Measurements from ENCODE around the gene CTDSP2. TPM values are rescaled to one million over a fixed set of nuclear protein-coding genes. Genes with fewer than 3 reads are reported as not detected.

The CTDSP2 gene
- total RNA-seq, 2 donors from 2014 or later = 67.6 to 105 TPM

DNA sequence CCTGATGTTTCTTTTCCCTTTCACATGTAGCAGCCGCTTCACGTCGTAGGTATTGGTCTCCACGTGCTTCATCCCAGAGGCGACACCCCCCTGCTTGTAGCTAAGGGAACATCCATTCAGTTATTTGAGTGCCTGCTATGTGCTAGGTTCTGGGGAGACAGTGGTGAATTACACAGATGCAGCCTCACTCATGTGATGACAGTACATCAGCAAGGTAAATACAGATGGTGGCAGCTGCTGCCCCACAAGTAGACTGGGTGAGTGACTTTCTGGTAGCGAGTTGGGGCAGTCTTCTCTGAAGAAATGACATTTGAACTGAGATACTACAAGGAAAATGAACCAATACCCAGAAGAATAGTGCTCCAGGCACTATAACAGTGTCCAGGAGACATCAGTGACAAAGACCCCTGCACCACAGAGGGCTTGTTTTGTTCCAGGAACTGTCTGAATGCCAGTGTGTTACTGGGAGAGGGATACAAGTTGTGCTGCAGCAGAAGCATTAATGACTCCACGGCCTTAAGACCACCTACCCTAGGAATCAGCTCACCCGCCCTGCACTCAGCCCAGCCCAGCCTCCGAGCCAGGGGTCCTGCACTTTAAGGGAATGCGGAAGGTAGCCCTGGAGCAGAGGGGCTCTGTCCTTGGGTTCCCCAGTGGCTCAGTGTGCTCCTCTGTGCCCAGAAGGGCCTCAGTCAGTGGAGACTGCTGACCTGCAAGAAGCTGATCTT is 35.3 kb downstream of the CTDSP2 start:
- TF ChIP-seq, protein P1, sequence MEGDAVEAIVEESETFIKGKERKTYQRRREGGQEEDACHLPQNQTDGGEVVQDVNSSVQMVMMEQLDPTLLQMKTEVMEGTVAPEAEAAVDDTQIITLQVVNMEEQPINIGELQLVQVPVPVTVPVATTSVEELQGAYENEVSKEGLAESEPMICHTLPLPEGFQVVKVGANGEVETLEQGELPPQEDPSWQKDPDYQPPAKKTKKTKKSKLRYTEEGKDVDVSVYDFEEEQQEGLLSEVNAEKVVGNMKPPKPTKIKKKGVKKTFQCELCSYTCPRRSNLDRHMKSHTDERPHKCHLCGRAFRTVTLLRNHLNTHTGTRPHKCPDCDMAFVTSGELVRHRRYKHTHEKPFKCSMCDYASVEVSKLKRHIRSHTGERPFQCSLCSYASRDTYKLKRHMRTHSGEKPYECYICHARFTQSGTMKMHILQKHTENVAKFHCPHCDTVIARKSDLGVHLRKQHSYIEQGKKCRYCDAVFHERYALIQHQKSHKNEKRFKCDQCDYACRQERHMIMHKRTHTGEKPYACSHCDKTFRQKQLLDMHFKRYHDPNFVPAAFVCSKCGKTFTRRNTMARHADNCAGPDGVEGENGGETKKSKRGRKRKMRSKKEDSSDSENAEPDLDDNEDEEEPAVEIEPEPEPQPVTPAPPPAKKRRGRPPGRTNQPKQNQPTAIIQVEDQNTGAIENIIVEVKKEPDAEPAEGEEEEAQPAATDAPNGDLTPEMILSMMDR (IDR thresholded peaks at IDR 0.05) = no peak
- Histone ChIP-seq H3K4me3 (no peak overlapping the region), H3K27ac (no peak overlapping the region), H3K4me1 (peaks cover 0 to 24% of the 10 kb centered on the region in 2 donors), H3K9me3 (no peaks in the 10 kb centered on the region), H3K27me3 (no peaks in the 10 kb centered on the region), H3K36me3 (peaks cover 51% of the 10 kb centered on the region)
- DNase-seq (ENCODE audit: low spot score) = no peak

DNA sequence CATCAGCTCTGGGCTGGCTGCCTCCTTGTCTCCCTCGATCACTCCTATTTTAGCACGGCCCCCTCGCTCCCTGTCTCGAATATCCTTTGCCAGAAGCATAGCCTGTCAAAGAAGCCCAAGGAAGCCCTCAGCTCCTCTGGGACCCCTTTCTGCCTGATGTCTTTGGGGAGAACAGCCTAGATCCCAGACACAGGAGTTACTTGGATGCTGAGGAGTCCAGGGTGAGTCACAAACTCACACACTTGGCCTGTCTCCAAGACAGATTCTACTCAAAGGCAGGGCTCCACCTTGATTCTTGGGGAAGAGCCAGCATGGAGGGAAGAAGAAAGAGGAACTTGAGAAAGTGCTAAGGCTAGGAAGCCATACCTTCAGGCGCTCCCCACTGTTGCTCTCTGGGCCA is 36.1 kb downstream of the CTDSP2 start:
- no peaks in the 10 kb centered on the region for H3K27me3 ChIP-seq
- TF ChIP-seq, protein P1 (IDR thresholded peaks at IDR 0.05) = no peak
- peaks cover 58% of the 10 kb centered on the region for H3K36me3 ChIP-seq
- H3K9me3 ChIP-seq = no peaks in the 10 kb centered on the region
- no peak overlapping the region for H3K4me3 ChIP-seq
- H3K27ac ChIP-seq = no peak overlapping the region
- H3K4me1 ChIP-seq = peaks cover 0 to 16% of the 10 kb centered on the region in 2 donors
- DNase-seq (ENCODE audit: low spot score) = no peak

GRCh38 chr12:57809425-57809824 is 37.1 kb downstream of the CTDSP2 start:
- TF ChIP-seq, protein P1 (IDR thresholded peaks at IDR 0.05) = no peak
- peaks cover 63% of the 10 kb centered on the region for H3K36me3 ChIP-seq

DNA sequence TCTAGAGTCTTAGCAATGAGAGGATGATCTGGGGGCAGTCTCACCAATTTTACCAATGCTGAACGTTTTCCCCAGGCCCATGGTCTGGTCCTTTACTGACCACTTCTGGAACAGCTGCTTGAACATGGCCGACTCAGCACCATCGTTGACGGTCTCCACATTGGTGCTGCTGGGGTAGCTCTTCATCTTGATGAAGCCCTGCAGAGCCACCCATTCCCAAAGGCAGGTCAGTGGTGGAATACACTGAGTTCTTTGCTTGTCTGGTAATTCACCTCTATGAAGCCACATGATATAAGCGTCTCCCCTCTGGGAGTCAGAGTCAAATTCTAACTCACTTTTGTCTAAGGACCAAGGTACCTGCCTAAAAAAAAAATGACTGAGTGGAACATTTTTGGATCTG is 38.2 kb downstream of the CTDSP2 start:
- peaks cover 73% of the 10 kb centered on the region for H3K36me3 ChIP-seq
- H3K27me3 ChIP-seq = no peaks in the 10 kb centered on the region
- H3K4me3 ChIP-seq = no peak overlapping the region
- no peaks in the 10 kb centered on the region for H3K9me3 ChIP-seq
- no peak overlapping the region for H3K27ac ChIP-seq
- DNase-seq (ENCODE audit: low spot score) = no peak
- TF ChIP-seq, protein P1 (IDR thresholded peaks at IDR 0.05) = no peak
- peaks cover 0 to 6% of the 10 kb centered on the region in 2 donors for H3K4me1 ChIP-seq

More at GRCh38 chr12:57809425-57809824, 37.1 kb downstream of the CTDSP2 start:
- H3K9me3 ChIP-seq = no peaks in the 10 kb centered on the region
- H3K27ac ChIP-seq = no peak overlapping the region
- peaks cover 0 to 6% of the 10 kb centered on the region in 2 donors for H3K4me1 ChIP-seq
- DNase-seq (ENCODE audit: low spot score) = no peak
- no peak overlapping the region for H3K4me3 ChIP-seq
- H3K27me3 ChIP-seq = no peaks in the 10 kb centered on the region

GRCh38 chr12:57807285-57807684 is 39.2 kb downstream of the CTDSP2 start:
- peaks cover 79% of the 10 kb centered on the region for H3K36me3 ChIP-seq

More at GRCh38 chr12:57807285-57807684, 39.2 kb downstream of the CTDSP2 start:
- Histone ChIP-seq H3K4me3 (no peak overlapping the region), H3K27ac (no peak overlapping the region), H3K27me3 (no peaks in the 10 kb centered on the region), H3K4me1 (peaks cover 0 to 8% of the 10 kb centered on the region in 2 donors), H3K9me3 (no peaks in the 10 kb centered on the region)
- TF ChIP-seq, protein P1 (IDR thresholded peaks at IDR 0.05) = no peak
- no peak for DNase-seq (ENCODE audit: low spot score)

Data from right atrium auricular region (tissue), 2 donors.